HG03175 (cell line): Measurements from ENCODE around the gene RNF5.
"Not testable (repeated sequence)": the region's sequence is repeated elsewhere in the genome, so short reads cannot be mapped to it uniquely, and the experiment has no call there.

Source experiments
- ATAC-seq: cut with Tn5 transposase; IDR thresholded peaks from one replicate; pipeline ENCODE4 v1.9.1; 2021; ENCODE audit warnings: mild to moderate bottlenecking, moderate library complexity; ENCODE audit not compliant: unreplicated experiment

RNF5 gene

GRCh38 chr6:32203426-32204267 is 25.4 kb downstream of the RNF5 start:
- ATAC-seq: no peak

- ATAC-seq: no peak
Measured at GRCh38 chr6:32204268-32204715, 26.1 kb downstream of the RNF5 start.

- ATAC-seq: no peak
Measured at GRCh38 chr6:32208996-32209395, 30.8 kb downstream of the RNF5 start.

- ATAC-seq: no peak
Measured at GRCh38 chr6:32210191-32210601, 32.0 kb downstream of the RNF5 start.

- ATAC-seq: not testable (repeated sequence)
Measured at GRCh38 chr6:32211432-32211831, 33.2 kb downstream of the RNF5 start.

GRCh38 chr6:32212076-32212760 is 34.0 kb downstream of the RNF5 start:
- ATAC-seq: no peak

GRCh38 chr6:32213649-32214048 is 35.4 kb downstream of the RNF5 start:
- ATAC-seq: no peak

- no peak for ATAC-seq
Measured at GRCh38 chr6:32214126-32214525, 35.9 kb downstream of the RNF5 start.

GRCh38 chr6:32215617-32216016 is 37.4 kb downstream of the RNF5 start:
- ATAC-seq: no peak

- ATAC-seq: no peak
Measured at GRCh38 chr6:32216285-32216684, 38.1 kb downstream of the RNF5 start.

- ATAC-seq: no peak
Measured at GRCh38 chr6:32216998-32217397, 38.8 kb downstream of the RNF5 start.

- no peak for ATAC-seq
Measured at GRCh38 chr6:32218167-32218566, 40.0 kb downstream of the RNF5 start.

GRCh38 chr6:32220021-32220420 is 41.8 kb downstream of the RNF5 start:
- no peak for ATAC-seq

- ATAC-seq: no peak
Measured at GRCh38 chr6:32222333-32223230, 44.4 kb downstream of the RNF5 start.

GRCh38 chr6:32223258-32224235 is 45.3 kb downstream of the RNF5 start, which contains the start of gene NOTCH4:
Gene NOTCH4, minus strand, starts transcription at chr6:32224067. Its CDS starts 139 bp downstream, at chr6:32223928.
- ATAC-seq: no peak

- ATAC-seq: peak; percentile 49
Measured at GRCh38 chr6:32224696-32225095, 46.5 kb downstream of the RNF5 start.

- ATAC-seq: no peak
Measured at GRCh38 chr6:32226434-32226833, 48.2 kb downstream of the RNF5 start.
